ENCODE results near the gene RBFA.
A peak's percentile ranks its signal among the peaks of the same experiment; 100 is the strongest.

The RBFA gene

GRCh38 chr18:80029690-80030089 lies 4.5 kb upstream of the RBFA start:
- no peak for DNase-seq

DNA sequence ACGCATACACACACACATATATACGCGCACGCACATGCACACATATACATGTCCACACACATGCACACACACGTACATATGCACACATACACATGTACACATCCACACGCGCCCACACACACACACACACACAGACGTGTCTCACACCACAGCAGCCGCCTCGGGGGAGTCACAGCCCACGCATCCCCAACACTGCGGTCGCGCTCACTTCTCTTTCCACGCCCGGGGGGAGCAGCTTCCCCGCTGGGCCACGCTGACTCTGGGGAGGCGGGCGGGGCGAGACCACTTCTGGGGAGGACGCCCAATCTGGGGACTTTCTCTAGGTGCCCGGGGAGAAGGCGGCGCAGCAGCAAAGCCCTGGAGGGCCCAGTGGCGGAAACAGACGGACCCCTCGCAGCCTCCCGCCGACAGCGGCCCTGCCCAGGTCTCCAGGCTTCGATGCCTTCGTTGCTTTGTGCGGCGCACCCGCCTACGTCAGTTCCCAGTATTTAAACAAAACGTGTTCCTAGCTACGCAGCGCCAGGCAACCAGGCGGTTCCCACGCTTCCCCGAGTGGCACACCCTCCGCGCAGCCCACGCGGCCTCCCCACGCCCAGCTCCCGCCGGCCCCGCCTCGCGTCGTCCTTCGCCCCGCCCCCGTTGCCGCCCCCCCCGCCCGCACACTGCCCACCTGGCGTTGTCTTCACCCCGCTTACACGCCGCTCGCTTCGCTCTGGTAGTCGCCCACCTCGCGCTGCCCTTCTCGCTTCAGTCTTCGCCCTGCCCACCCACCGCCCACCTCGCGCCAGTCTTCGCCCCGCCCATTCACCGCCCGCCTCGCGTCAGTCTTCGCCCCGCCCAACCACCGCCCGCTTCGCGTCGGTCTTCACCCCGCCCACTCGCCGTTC lies 810 bp upstream of the RBFA start:
- DNase-seq = peak; percentile 79

- DNase-seq = no peak
Measured at GRCh38 chr18:80034852-80035406, 695 bp downstream of the RBFA start.

- no peak for DNase-seq
Measured at GRCh38 chr18:80035997-80036396, 1.8 kb downstream of the RBFA start.

DNA sequence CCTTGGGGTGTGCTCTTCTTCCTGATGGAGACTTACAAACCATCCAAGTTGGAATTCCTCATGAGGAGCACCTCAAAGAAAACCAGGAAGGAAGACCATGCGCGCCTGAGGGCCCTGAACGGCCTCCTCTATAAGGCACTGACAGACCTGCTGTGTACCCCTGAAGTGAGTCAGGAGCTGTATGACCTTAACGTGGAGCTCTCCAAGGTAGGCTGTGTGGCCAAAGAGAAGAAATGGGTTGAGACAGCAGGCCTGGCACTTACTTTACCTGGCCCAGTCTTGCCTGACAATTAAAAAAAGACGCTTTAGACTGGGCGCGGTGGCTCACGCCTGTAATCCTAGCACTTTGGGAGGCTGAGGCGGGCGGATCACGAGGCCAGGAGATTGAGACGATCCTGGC lies 3.1 kb downstream of the RBFA start:
- DNase-seq = no peak

GRCh38 chr18:80037869-80038630 lies 3.8 kb downstream of the RBFA start:
- no peak for DNase-seq

DNA sequence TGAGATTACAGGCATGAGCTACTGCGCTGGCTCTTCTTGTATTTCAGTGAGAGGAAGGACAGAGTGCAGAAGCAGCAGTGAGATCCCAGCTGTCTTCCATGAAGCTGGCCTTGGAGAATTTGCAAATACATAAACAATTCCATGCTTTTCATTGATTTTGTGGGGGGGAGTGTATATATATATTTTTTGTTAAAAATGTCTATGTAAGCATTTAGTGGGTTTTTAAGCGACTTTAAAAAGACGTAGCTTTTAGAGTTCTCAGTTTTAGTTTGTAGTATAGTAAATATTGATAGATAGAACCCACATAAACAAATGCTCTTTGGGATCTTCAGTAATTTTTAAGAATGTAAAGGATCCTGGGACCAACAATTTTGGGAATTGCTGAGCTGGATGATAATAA lies 6.3 kb downstream of the RBFA start:
- DNase-seq = no peak

DNA sequence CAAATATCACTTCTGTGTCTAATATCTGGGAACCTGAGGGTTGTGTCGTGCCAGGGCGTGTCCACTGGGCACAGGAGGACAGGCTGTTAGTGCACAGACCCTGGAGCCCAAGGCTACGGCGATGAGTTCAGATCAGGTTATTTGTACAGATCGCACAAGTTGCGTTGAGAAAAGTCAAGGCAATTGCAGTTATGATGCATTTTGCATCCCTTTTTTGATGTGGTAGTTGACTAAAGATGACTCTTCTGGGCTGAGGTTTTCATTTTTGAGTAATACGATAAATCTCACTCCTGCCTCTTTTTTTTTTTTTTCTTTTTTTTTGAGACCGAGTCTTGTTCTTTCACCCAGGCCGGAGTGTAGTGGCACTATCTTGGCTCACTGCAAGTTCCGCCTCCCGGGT lies 7.2 kb downstream of the RBFA start:
- DNase-seq = no peak

DNA sequence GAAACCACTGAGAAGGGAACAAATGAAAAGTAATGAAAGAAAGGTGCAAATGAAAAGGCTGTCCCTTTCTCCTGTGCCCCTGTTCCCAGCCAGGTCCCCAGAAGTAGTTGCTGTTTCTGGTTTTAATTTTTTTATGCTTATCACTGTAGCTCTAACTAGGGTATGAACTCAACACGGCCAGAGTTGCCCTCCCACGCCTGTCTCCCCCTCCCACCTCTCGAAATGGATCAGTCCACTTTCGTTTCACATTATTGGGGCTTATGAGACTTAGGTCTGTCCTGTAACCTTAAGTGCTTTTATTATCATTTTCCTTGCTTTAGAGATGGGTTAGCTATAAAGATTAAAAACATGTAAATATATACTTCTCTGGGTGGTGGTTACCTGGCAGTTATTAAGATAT lies 8.6 kb downstream of the RBFA start:
- no peak for DNase-seq

DNA sequence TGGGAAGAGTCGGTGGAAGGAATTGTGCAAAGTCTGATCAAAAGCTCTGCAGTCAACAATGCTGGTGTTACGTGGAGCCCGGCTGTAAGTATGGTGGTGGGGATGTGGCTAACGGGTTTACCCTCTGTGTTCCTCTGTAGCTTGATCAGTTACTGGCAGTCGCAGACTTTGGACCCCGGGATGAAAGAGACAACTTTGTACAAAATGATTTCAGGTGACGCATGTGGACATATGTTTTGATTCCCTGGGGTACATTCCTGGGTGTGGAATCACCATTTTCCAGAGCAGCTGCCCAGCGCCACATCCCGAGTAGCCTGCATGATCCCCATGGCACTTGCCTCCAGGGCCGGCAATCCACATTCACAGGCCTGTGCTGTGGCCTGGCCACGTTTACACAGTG lies 9.8 kb downstream of the RBFA start:
- DNase-seq = no peak

GRCh38 chr18:80046011-80046410 lies 11.8 kb downstream of the RBFA start:
- no peak for DNase-seq

GRCh38 chr18:80046431-80046830 lies 12.2 kb downstream of the RBFA start:
- no peak for DNase-seq

GRCh38 chr18:80046961-80047541 lies 12.8 kb downstream of the RBFA start:
- DNase-seq = no peak

DNA sequence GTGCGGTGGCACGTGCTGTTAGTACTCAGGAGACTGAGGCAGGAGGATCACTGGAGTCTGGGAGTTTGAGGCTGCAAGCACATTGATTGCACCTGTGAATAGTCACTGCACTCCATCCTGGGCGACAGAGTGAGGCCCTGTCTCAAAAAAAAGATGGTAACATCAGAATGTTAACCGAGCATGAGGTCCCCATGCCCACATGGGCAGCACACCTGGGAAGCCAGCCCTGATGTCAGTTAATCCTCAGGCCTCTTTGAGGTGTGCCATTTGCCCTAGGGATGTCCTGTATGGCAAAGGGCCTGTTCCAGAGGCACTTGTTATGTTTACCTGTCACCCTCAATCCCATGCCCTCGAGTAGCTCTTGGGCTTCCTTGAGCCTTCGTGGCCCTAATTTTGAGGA lies 16.6 kb downstream of the RBFA start:
- no peak for DNase-seq

GRCh38 chr18:80056095-80056494 lies 21.9 kb downstream of the RBFA start:
- DNase-seq = no peak

DNA sequence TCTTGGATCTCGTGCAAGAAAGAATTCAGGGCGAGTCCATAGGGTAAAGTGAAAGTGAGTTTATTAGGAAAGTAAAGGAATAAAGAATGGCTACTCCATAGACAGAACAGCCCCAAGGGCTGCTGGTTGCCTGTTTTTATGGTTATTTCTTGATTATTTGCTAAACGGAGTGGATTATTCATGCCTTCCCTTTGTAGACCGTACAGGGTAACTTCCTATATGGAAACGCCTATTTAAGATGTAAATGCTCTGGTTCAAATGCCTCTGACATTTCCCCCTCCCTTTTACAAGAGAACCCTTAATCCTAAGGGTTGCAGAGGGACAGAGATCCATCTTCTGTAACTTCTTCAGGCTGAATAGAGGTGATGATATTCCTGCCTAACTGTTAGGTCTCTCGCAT lies 25.7 kb downstream of the RBFA start:
- DNase-seq = no peak

GRCh38 chr18:80065705-80066104 lies 31.5 kb downstream of the RBFA start:
- no peak for DNase-seq

DNA sequence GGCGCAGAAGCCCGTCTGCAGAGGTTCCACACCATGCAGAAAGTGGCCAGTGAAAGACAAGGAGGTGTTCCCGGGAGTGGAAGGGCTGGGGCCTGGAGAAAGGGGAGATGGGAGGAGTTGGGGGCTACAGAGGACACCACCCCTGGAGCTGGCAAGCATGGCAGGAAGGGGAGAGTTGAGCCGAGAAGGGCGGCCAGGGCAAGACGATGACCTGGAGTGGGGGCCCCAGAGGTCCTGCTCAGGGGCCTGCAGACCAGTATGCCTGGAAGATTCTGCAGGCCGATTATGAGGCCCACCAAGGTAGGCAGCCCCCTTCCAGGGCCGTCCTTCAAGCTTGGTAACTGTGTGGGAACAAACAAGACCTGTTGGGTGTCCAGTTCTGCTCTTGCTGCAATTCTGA lies 33.1 kb downstream of the RBFA start:
- DNase-seq = no peak

DNA sequence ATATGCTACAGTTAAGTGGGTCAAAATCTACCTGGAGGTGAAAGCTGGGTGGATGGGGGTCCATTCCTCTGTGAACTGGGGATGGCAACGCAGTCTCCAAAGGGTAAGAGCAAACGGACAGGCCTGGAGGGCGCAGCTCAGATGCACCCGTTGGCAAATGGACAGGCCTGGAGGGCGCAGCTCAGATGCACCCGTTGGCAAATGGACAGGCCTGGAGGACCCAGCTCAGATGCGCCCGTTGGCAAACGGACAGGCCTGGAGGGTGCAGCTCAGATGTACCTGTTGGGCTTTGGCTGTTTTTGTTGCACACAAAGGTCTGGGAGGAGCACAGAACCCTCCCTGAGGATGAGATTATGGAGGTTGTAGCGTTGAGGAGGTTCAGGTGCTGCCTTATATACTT lies 33.7 kb downstream of the RBFA start:
- no peak for DNase-seq

DNA sequence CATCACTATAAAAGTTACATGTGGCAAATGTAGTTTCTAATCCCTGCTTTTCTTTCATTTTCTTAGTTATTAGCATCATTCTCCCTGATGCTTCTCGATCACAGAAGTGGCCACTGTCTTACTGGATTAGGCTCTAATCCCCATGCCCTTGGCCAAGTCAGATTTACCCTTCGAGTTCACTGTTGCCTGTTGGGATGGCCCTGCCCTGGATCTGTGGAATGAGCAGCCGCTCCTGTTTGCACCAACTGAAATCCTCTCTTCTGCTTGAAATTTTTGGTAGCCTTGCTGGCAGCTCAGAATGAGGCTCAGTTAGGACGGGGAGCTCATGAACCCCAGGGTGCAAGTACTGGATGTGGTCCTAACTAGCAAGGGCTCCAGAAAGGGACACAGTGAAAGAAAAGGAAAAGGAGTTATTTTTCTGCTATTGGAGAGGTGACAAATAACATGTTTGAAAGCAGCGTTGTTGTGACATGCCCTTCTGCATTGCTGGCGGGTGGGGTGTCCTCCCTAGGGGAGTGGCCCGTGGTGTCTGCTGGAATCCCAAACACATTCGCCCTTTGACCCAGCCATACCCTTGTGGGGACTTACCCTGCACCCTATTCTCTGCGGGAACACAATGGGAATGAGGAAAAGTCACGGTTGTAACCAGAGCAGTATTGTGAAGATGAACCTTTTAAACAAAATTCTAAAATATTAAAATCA lies 34.5 kb downstream of the RBFA start:
- no peak for DNase-seq

- DNase-seq = no peak
Measured at GRCh38 chr18:80070825-80071224, 36.6 kb downstream of the RBFA start.

DNA sequence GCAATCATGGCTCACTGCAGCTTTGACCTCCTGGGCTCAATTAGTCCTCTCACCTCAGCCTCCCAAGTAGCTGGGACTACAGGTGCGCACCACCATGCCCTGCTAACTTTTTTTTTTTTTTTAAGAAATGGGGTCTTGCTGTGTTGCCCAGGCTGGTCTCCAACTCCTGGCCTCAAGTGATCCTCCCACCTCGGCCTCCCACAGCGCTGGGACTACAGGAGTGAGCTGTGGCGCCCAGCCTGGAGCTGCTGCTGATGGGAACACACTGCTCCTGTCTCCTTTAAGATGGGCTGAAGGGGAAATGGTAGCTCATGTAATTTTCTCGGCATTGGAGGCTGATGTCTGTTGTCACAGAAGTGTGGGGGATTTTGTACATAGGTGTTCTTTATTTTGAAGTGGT lies 39.9 kb downstream of the RBFA start:
- DNase-seq = no peak

DNA sequence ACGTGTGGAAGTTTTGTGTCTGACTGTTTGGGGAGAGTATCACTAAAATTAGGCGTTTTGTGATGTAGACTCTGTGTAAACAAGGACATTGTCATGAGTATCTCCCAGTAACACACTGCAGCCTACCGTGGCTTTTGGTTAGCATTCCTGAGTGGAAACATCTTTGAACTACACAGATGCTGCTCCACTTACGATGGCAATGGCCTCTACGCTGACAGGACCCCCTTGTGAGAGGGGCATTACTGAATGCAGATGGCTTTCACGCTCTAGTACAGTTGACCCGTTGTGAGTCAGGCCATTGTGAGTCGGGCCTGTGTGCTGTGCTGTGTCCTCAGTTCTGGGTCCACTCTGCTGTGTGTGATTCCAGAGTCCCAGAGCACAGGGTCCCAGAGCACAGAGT lies 40.5 kb downstream of the RBFA start:
- no peak for DNase-seq
